ENCODE measurements around the gene ADAD2.

ADAD2 gene

DNA sequence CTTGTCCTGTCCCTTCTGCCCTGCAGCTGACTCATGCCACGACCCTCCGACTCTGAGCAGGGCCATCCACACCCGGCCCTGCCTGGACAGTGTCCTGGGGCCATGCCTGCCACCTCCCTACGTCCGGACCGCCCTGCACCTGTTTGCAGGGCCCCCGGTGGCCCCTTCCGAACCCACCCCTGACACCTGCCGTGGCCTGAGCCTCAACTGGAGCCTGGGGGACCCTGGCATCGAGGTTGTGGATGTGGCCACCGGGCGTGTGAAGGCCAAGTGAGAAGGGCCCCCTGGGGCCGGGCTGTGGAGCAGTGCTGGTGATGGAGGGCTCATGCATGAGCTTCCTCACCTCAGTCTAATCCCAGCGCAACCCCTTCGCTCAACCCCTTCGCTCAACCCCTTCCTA lies 5.1 kb downstream of the ADAD2 start (continued):
- no peak for TF ChIP-seq SALL2 (tag by site-specific recombination; IDR thresholded peaks at IDR 0.05; ENCODE audit: borderline replicate concordance)
- TF ChIP-seq, protein P1, sequence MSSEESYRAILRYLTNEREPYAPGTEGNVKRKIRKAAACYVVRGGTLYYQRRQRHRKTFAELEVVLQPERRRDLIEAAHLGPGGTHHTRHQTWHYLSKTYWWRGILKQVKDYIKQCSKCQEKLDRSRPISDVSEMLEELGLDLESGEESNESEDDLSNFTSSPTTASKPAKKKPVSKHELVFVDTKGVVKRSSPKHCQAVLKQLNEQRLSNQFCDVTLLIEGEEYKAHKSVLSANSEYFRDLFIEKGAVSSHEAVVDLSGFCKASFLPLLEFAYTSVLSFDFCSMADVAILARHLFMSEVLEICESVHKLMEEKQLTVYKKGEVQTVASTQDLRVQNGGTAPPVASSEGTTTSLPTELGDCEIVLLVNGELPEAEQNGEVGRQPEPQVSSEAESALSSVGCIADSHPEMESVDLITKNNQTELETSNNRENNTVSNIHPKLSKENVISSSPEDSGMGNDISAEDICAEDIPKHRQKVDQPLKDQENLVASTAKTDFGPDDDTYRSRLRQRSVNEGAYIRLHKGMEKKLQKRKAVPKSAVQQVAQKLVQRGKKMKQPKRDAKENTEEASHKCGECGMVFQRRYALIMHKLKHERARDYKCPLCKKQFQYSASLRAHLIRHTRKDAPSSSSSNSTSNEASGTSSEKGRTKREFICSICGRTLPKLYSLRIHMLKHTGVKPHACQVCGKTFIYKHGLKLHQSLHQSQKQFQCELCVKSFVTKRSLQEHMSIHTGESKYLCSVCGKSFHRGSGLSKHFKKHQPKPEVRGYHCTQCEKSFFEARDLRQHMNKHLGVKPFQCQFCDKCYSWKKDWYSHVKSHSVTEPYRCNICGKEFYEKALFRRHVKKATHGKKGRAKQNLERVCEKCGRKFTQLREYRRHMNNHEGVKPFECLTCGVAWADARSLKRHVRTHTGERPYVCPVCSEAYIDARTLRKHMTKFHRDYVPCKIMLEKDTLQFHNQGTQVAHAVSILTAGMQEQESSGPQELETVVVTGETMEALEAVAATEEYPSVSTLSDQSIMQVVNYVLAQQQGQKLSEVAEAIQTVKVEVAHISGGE (tag by site-specific recombination; conservative IDR thresholded peaks at IDR 0.05; ENCODE audit: low read depth), result no peak
- no peak for TF ChIP-seq ZNF510 (tag by site-specific recombination; IDR thresholded peaks at IDR 0.05; ENCODE audit: insufficient replicate concordance)
- TF ChIP-seq, protein P2, sequence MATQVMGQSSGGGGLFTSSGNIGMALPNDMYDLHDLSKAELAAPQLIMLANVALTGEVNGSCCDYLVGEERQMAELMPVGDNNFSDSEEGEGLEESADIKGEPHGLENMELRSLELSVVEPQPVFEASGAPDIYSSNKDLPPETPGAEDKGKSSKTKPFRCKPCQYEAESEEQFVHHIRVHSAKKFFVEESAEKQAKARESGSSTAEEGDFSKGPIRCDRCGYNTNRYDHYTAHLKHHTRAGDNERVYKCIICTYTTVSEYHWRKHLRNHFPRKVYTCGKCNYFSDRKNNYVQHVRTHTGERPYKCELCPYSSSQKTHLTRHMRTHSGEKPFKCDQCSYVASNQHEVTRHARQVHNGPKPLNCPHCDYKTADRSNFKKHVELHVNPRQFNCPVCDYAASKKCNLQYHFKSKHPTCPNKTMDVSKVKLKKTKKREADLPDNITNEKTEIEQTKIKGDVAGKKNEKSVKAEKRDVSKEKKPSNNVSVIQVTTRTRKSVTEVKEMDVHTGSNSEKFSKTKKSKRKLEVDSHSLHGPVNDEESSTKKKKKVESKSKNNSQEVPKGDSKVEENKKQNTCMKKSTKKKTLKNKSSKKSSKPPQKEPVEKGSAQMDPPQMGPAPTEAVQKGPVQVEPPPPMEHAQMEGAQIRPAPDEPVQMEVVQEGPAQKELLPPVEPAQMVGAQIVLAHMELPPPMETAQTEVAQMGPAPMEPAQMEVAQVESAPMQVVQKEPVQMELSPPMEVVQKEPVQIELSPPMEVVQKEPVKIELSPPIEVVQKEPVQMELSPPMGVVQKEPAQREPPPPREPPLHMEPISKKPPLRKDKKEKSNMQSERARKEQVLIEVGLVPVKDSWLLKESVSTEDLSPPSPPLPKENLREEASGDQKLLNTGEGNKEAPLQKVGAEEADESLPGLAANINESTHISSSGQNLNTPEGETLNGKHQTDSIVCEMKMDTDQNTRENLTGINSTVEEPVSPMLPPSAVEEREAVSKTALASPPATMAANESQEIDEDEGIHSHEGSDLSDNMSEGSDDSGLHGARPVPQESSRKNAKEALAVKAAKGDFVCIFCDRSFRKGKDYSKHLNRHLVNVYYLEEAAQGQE (tag by site-specific recombination; IDR thresholded peaks at IDR 0.05), result no peak
- no peak for TF ChIP-seq REPIN1 (tag by site-specific recombination; IDR thresholded peaks at IDR 0.05; ENCODE audit: low read depth)
- no peak for TF ChIP-seq BCL11B (tag by site-specific recombination; IDR thresholded peaks at IDR 0.05; ENCODE audit: low read depth)
- TF ChIP-seq ZNF501 (tag by site-specific recombination; IDR thresholded peaks at IDR 0.05), result no peak
- TF ChIP-seq, protein P3, sequence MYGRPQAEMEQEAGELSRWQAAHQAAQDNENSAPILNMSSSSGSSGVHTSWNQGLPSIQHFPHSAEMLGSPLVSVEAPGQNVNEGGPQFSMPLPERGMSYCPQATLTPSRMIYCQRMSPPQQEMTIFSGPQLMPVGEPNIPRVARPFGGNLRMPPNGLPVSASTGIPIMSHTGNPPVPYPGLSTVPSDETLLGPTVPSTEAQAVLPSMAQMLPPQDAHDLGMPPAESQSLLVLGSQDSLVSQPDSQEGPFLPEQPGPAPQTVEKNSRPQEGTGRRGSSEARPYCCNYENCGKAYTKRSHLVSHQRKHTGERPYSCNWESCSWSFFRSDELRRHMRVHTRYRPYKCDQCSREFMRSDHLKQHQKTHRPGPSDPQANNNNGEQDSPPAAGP (tag by site-specific recombination; IDR thresholded peaks at IDR 0.05), result no peak
- TF ChIP-seq ZNF76 (tag by site-specific recombination; IDR thresholded peaks at IDR 0.05; ENCODE audit: borderline replicate concordance, low read depth), result no peak

DNA sequence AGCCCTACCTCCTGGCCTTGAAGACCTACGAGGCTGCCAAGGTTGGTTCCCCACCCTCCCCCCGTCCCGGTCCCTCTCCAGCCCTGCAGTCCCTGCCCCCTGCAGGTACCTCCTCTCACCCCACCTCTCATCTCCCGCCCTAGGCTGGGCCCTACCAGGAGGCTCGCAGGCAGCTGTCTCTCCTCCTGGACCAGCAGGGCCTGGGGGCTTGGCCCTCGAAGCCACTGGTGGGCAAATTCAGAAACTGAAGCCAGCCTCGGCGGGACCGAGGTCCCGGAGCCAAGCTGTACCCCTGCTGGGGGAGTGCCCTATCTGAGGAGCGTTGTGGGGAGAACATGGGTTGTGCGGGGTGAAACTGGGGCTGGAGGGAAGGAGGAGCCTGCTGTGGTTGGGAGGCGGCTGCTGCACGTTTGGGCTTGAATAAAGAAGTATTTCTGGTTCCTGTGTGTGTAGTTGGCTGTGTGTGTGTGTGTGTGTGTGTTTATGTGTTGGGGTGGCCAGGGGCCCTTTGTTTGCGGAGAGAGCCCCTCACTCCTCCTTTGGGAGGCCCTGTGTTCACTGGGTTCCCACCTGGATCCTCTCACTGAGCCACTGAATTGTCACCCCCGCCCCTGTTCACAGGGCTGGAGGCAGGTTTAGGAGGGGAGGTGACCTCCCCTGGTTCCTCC lies 5.9 kb downstream of the ADAD2 start:
- no peak overlapping the region for H3K4me3 ChIP-seq (ENCODE audit: low read depth, low read length)
- no peaks in the 10 kb centered on the region for H3K9me3 ChIP-seq (ENCODE audit: control insufficient read depth, insufficient read depth, low read depth, low read length)
- ChIA-PET POLR2A (no interaction called here), CTCF (interaction anchor here (0.9 kb wide), 1 partner anchor 286 kb away, joined by 4 read pairs; no protein-coding TSS in a partner anchor)
- no peaks in the 10 kb centered on the region for H3K36me3 ChIP-seq (ENCODE audit: control insufficient read depth in 2 of 2, insufficient read depth in 1 of 2, low read length in 2 of 2)
- no peaks in the 10 kb centered on the region for H3K4me1 ChIP-seq (ENCODE audit: control insufficient read depth, insufficient read depth, low read length)
- TF ChIP-seq ZNF157 (tag by site-specific recombination; IDR thresholded peaks at IDR 0.05) (no peak), ZNF2 (tag by site-specific recombination; IDR thresholded peaks at IDR 0.05) (no peak), ZNF555 (tag by site-specific recombination; conservative IDR thresholded peaks at IDR 0.05) (no peak), ZNF202 (tag by site-specific recombination; IDR thresholded peaks at IDR 0.05; ENCODE audit: borderline replicate concordance) (no peak)
- no peak overlapping the region for H3K27ac ChIP-seq (ENCODE audit: extremely low read depth, low read depth, low read length)

DNA sequence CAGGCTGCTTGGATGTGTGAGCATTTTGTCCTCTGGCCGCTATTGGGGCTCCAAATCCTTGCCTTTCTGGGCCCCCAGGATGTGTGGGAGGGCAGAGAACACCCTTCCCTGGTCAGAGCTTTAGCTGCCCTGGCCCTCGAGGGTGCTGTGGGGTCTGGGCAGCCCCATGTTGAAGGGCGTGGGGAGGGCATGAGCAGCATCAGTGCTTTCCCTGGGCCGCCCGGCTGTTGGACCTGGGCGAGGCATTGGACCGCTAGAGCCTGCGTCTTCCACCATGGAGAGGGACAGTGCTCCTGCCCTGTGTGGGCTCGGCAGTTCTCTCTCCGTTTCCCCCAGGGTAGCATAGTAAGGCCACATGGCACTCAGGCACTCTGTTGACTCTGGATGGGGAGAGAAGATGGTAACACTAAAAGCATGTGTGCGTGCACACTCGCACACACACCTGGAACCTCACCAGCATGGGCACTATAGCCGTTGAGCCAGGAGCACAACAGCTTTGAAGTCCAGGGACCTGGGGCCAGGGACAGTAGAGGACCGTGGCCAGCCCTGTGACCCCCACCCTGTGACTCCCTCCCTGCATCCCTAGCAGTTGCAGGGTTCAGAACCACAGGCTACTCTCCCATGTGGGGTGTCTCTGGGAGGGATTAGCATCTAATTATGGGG lies 6.6 kb downstream of the ADAD2 start:
- Histone ChIP-seq H3K27ac (ENCODE audit: extremely low read depth, low read depth, low read length) (no peak overlapping the region), H3K4me3 (ENCODE audit: low read depth, low read length) (no peak overlapping the region), H3K9me3 (ENCODE audit: control insufficient read depth, insufficient read depth, low read depth, low read length) (no peaks in the 10 kb centered on the region), H3K36me3 (ENCODE audit: control insufficient read depth in 2 of 2, insufficient read depth in 1 of 2, low read length in 2 of 2) (no peaks in the 10 kb centered on the region), H3K4me1 (ENCODE audit: control insufficient read depth, insufficient read depth, low read length) (no peaks in the 10 kb centered on the region)
- CTCF ChIA-PET, result no interaction called here
- POLR2A ChIA-PET, result no interaction called here
- TF ChIP-seq ZNF521 (tag by site-specific recombination; IDR thresholded peaks at IDR 0.05), result no peak
- no peak for TF ChIP-seq ZNF266 (tag by site-specific recombination; IDR thresholded peaks at IDR 0.05; ENCODE audit: low read depth)
- no peak for TF ChIP-seq ZBTB48 (tag by site-specific recombination; IDR thresholded peaks at IDR 0.05)
- no peak for TF ChIP-seq ZNF558 (tag by site-specific recombination; IDR thresholded peaks at IDR 0.05)
- TF ChIP-seq, protein P4, sequence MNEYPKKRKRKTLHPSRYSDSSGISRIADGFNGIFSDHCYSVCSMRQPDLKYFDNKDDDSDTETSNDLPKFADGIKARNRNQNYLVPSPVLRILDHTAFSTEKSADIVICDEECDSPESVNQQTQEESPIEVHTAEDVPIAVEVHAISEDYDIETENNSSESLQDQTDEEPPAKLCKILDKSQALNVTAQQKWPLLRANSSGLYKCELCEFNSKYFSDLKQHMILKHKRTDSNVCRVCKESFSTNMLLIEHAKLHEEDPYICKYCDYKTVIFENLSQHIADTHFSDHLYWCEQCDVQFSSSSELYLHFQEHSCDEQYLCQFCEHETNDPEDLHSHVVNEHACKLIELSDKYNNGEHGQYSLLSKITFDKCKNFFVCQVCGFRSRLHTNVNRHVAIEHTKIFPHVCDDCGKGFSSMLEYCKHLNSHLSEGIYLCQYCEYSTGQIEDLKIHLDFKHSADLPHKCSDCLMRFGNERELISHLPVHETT (tag by site-specific recombination; IDR thresholded peaks at IDR 0.05), result no peak
- TF ChIP-seq, protein P2 (tag by site-specific recombination; IDR thresholded peaks at IDR 0.05), result no peak

Measured in HEK293 (cell line).